ENCODE measurements around the gene NCBP3.

The NCBP3 gene

GRCh38 chr17:3762922-3763776 lies 82.9 kb downstream of the NCBP3 start:
- no peak overlapping the region for H3K27ac ChIP-seq
- DNase-seq (ENCODE audit: low read depth, low spot score): no peak

- no peak overlapping the region for H3K27ac ChIP-seq
- no peak for DNase-seq (ENCODE audit: low read depth, low spot score)
Measured at GRCh38 chr17:3761918-3762380, 84.1 kb downstream of the NCBP3 start.

- DNase-seq (ENCODE audit: low read depth, low spot score): no peak
Measured at GRCh38 chr17:3761036-3761917, 84.8 kb downstream of the NCBP3 start.

GRCh38 chr17:3759597-3760216 lies 86.3 kb downstream of the NCBP3 start:
- no peak for DNase-seq (ENCODE audit: low read depth, low spot score)
- H3K27ac ChIP-seq: no peak overlapping the region

More at GRCh38 chr17:3761036-3761917, 84.8 kb downstream of the NCBP3 start:
- no peak overlapping the region for H3K27ac ChIP-seq

- no peak for DNase-seq (ENCODE audit: low read depth, low spot score)
- H3K27ac ChIP-seq: peak overlapping the region; percentile 45
Measured at GRCh38 chr17:3755335-3756030, 90.6 kb downstream of the NCBP3 start.

GRCh38 chr17:3754458-3755334 lies 91.3 kb downstream of the NCBP3 start:
- H3K27ac ChIP-seq: peak overlapping the region; percentile 45
- peak; percentile 95 for DNase-seq (ENCODE audit: low read depth, low spot score)

GRCh38 chr17:3754066-3754457 lies 92.0 kb downstream of the NCBP3 start:
- no peak overlapping the region for H3K27ac ChIP-seq
- DNase-seq (ENCODE audit: low read depth, low spot score): no peak

- H3K27ac ChIP-seq: no peak overlapping the region
- DNase-seq (ENCODE audit: low read depth, low spot score): no peak
Measured at GRCh38 chr17:3753624-3754023, 92.4 kb downstream of the NCBP3 start.

Data from epithelial cell of prostate (primary cell).